ENCODE data around the gene TMEM255B.

Gene TMEM255B

DNA sequence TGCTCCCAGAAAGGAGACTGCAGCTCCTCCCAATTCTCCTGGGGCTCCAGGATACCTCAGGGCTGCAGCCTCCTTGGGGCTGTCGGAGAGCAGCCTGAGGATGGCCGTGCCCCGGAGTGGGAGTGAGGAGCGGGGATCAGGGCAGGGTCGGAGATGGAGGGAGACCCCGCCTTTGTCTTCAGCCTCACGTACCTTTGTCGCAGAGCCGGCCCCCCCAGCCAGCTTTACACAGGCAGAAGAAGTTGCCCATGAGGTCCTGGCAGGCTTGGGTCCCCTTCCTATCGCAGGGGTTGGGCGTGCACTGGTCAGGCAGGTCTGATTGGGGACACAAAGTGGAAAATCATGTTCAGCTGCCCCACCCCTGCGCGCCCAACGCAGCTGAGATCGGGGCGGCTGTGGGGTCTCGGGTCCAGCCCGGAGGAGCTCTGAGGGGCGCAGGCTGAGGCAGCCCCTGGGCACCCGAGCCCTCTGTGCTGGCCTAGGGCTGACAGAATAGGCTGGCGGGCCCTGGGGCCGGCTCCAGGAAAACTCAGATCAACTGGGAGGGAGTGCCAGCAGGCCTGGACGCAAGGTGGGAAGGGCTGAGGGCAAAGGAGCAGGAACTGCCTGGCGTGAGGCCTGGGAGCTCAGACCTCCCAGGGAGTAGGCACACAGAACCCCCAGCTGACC, 80.6 kb downstream of the TMEM255B start:
- DNase-seq, result no peak

DNA sequence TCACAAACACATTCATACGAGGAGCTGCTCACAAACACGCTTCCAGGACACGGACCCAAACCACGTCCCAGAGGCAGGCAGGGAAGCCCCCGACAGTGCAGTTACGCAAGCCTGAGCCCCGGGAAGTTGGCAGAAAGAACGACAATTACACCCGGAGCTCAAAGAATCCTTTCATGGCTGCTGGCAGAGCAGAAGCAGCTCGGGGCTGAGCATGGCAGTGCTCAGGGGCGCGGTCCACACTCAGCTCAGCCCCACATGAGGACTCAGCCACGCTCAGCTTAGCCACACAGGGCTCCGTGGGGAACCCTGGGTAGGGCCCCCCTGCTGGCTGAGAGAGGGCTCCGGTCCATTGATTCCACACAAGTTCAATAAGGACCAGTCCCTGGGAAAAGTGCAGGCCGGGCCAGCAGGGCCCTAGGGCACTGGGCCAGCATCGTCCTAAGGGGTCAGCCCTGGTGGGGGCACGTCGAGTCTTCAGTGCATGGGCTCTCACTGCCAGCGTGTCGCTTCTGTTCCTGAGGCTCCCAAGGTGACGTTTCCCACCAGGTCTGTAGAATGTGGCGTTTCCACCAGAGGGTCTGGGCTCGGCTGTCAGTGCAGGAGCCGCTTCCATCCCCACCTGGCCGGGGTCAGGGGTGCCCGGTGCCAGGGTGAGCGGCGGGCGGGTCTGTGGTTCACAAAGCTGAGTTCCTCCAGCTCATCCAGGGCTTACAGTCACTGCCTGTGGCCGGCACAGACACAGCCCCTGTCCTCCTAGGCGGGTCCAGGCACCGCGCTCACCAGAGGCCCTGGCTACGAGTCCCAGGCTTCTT, 81.7 kb downstream of the TMEM255B start:
- no peak for DNase-seq

DNA sequence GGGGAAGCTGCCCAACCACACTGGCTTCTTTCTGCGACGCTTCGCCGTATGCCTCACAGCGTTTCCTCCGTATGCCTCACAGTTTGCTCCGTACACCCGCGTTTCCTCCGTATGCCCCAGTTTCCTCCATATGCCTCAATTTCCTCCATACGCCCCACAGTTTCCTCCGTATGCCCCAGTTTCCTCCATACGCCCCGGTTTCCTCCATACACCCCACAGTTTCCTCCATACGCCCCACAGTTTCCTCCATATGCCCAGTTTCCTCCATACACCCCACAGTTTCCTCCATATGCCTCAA, 82.3 kb downstream of the TMEM255B start:
- DNase-seq, result no peak

DNA sequence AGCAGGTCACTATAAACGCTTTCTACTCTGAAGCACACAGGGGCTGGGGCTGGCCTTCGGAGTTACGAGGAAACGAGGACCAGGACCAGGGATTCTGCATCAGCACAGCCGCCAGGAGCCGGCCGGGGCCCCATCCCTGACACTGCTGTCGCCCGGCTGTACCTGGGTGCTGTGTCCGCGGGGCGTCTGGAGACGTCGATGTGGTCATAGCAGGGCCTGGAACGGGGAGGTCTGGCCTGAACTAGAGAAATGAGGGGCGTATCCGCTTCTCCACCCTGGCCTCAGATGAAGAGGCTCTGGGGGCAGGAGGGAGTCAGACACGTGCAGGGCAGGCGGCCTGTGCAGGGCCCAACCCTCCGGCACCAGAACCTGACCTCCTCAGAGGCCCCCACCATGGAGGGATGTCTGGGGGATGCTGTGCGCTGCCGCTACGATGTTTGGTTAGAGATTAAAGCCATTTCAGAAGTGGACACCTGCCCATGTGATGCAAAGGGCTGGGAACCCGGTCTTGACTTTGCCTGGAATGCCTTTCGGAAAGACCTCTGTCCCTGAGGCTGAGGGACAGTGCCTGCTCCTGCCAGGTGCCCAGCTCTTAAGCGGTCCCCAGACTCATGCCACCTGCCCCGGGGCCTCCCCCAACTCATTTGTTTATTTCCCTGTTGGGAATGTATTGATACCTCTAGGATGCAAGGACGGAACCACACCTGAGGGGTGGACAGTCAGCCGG, 83.5 kb downstream of the TMEM255B start:
- no peak for DNase-seq

DNA sequence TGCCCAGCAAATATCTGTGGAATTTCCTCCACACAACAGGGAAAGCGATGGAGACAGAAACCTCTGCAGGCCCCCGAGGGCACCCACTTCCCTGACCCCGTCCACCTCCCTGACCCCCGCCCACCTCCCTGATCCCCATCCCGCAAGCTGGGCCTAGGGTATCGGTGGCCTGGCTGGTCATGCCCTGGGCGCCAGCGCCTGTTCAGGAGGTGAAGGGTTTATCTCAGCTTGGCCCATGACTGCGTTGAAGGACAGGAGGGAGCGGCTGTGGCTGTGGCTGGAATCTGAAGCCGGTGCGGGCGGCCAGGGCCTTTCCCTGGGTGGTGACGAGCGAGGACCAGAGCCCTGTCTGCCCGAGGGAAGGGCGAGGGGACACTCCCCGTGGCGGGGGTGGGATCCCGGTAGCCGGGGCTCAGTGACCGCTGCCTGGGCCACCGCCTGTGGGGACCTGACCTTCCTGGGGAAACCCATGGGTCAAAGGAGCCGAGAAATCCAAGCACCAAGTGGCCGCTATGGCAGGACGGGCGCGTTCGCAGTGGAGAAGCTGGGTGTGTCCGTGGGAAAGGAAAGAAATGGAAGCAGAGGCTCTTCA, 84.1 kb downstream of the TMEM255B start:
- no peak for DNase-seq

DNA sequence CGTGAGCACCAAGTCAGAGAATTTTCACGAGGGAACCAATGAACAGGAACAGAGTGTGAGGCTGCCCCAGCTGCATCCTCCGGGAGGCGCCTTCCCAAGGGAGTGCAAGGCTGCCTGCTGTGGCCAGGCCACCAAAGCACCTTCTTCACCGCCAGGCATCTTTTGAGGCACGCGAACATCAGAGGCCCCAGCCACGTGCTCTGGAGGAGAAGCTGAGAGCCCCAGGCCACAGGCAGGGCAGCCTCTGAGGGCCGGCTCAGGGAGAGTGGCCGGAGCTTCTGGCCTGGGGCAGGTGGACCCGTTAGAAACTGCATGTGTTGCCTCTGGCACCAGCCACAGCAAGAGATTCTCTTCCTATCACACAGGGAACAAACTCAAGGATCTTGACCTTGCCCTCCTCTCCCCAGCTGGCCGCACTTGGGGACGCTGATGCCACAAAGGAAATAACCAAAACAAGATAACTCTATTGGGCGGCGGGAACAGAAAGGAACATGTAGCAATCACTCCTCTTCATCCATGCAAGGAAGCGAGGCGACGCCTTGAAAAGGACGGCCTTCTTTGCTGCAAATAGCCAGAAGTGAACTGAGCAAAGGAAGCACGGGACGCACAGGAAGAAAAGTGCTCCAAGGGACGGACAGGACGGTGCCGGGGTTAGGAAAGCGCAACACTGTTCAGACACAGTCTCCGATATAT, 85.0 kb downstream of the TMEM255B start:
- DNase-seq, result no peak

DNA sequence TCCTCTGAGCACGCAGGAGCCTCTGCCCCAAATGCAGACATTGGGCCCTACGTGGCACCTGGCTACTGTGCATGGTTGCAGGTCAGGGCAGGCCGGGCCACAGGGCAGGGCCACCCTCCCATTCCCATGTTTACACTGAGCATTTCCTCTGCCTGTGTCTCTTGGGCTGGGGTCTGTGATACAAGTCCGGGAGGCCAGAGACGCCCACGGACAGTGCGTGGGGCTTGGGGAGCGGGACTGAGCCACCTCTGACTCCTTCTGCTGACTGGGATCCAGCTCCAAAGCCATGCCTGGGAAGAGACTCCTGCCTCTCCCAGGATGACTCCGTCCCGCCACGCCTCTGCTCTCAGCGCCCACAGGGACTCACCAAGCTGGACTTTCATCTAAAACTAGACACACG, 86.0 kb downstream of the TMEM255B start:
- DNase-seq, result no peak

DNA sequence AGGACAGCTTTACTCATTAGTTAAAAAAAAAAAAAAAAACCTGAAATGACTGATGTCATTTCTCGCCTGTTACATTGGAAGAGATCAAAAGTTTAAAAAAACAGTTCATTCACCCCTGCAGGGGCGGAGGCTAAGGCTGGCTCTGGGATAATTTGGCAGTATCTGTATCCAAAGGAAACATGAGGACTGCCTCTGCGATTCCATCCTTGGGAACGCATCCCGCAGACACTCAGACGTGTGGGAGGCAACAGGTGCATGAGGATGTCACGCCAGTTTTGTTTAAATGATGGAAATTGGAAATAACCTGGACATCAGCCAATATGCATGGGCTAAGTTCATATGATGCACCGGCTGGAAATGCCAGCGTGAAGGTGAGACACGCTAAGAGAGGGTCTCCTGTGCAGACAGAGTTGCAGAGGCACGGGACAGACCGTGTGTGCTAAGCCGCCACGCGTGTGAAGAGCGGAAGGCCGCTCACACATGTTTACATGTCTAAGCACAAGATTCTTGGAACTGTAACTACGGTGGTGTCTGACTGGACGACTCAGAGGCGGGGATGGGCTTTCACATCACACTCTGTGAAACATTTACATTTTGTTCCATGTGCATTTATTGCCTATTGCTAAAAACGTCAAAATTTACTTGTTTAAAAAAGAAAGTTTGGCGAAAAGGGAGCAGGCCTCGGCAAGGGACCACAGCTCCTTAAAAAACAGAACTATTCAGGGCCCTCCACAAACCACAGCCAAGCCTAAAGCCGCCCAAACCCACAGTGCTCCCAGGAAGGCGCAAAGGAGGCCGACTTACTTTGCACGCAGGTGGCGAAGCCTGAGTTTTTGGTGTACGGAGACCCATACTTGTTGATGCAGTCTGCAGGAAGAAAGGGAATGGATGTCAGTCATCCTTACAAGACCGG, 87.0 kb downstream of the TMEM255B start:
- no peak for DNase-seq

DNA sequence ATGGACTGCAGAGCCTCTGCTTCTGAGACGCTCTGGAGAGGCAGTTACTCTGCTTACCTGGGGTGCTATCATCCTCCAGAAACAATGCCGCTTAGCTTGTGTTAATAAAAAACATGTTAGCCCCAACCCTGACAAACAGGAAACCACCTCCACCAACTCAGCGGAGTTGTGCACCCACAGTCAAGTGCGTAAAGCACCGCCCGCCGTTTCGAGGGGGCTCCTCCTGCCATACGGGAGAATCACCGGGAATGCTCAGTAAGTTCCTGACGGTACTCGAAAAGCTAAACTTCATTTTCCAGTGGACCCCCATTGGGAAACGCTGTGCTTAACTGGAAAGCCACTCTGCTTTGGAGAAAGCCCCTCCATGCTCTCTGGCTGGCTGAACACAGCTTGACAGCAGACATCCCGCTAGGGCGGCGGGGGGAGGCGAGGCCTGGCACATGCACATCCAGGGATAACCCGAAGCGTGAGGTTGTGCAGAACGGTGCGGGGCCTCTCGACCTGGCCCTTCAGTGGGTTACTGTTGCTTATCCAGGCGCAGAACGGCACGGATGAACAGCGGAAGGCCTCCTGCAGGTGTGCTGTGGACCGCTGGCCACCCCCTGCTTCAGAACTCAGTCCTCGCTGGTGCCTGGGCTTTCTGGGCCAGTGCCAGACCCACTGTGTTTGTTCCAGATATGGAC, 87.8 kb downstream of the TMEM255B start:
- no peak for DNase-seq

DNA sequence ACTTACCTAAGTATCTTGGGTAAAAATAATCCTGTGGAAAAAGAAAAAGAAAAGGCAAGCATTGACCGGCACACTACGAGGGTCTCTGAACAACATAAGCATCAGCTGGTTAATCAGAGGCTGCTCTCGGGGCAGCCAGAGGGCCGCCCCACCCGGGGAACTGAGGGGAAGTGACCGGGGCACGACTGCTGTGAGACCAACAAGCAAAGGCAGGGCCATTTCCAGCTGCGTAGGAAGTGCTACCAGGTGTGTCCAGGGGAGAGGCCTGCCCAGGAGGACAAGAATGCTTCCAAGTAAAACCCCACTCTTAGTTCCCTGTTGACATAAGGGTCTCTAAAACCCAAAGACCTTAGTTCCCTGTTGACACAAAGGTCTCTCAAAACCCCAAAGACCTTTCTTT, 89.0 kb downstream of the TMEM255B start:
- no peak for DNase-seq

DNA sequence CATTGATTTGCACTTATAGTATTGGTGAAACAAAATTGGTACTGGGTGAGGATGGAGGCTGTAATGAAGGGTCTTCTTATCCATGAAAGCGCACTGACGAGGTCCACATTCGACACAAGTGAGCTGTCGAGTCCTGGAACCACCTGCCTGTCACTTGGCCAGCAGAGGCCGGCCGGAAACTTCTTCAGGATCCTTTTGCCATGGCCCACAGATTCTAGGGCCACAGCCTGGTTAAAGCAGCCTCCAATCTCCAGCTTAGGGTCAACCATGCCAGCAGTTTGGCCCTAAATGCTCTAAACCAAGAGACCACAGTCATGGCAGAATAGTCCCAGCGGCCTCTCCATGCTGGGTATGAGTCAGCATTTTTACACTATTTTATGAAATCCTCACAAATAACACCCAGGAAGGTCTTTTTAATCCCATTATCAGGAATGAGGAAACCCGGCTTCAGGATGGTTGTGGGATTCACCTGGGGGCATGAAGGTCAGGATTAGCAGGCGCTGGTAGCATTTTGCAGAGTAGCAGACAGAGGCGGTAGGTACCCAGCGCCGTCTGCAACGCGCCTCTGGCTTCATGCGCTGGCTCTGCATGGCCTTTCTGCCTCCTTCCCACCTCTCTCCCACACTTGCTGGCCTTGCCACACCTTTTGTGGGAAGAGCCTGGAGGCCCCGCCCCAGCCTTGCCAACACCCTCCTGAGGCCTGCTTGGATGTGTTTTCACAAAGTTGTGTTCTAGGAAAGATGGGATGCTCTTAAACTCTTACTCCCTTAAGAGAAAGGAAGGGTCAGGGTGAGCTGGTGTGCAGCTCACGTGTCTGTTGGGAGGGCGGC, 89.6 kb downstream of the TMEM255B start:
- no peak for DNase-seq

DNA sequence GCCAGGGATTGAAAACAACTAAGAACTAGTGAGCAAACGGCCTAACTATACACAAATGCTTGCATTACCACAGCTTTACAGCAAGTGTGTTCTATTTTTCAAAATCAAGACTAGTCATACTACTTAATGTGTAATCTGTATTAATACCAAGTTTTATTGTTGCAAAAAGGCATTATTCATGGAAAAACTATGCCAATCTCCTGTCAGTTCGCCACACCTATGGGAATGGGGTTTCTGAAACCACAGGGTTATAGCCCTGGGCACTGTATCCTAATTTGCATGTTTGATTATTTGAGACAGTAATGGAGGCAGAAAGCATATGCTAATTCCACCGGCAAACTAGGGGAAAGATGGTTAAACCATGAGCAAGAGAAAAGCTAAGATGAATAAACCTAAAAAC, 90.5 kb downstream of the TMEM255B start:
- no peak for DNase-seq

DNA sequence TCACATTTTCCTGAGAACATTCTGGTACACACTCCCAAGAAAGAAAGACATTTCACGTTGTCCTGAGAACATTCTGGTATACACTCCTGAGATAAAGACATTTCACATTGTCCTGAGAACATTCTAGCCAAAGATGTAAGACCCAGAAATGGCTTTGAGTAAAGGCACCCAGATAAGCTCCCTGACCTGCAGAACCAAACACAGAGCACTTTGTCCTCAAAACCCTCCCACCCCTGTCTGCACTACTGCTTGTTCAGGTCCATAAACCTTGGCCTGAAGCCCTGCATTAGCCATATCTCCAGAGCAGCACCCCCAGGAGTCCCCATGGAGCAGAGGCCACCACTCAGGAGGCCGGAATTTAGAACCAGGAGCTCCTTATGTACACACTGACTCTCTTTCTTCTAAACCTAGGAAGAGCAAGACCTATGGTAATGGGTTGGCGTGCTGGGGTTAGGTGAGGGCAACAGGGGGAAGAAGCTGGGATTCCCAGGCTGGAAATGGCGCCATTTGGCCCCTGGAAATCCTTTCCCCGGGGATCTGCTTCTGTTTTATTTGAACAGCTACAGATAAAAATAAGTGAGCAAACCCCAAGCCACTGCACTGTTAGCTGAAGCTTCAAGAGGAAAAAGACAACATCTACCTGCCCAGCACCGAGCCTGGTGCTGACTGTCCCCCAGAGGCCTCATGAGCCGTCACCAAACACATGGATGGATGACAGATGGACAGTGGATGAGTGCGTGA, 91.1 kb downstream of the TMEM255B start:
- DNase-seq, result no peak

DNA sequence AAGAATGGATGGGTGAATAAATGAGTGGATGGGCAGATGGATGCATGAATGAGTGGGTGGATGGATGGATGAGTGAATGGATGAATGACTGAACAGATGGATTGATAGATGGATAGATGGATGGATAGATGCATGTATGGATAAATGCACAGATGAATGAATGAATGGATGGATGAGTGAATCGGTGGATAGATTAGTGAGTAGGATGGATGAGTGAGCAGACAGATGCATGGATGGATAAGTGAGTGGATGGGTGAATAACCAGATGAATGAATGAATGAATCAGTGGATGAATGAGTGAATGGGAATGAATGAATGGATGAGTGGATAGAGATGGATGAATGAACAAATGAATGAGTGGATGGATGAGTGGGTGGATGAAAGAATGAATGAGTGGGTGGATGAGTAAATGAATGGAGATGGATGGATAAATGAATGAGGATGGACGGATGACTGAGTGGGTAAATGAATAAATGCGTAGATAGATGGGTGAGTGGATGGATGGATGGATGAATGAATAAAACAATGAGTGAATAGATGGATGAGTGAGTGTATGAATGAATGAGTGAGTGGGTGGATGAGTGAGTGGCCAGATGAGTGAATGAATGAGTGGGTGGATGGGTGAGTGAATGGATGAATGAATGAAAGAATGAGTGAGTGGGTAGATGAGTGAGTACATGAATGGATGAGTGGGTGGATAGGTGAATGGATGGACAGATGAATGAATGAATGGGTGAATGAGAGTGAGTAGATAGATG, 91.9 kb downstream of the TMEM255B start:
- DNase-seq, result no peak

DNA sequence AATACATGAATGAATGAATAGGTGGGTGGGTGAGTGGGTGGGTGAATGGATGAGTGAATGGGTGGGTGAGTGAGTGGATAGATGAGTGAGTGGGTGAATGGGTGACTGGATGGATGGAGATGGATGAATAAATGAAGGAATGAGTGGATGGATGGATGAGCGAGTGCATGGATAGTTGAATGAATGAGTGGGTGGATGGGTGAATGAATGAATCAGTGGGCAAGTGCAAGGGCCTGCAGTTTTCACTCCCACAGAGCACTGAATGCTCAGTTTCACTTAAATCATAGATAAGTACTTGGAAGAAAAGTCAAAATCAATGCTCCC, 92.4 kb downstream of the TMEM255B start:
- DNase-seq, result no peak

DNA sequence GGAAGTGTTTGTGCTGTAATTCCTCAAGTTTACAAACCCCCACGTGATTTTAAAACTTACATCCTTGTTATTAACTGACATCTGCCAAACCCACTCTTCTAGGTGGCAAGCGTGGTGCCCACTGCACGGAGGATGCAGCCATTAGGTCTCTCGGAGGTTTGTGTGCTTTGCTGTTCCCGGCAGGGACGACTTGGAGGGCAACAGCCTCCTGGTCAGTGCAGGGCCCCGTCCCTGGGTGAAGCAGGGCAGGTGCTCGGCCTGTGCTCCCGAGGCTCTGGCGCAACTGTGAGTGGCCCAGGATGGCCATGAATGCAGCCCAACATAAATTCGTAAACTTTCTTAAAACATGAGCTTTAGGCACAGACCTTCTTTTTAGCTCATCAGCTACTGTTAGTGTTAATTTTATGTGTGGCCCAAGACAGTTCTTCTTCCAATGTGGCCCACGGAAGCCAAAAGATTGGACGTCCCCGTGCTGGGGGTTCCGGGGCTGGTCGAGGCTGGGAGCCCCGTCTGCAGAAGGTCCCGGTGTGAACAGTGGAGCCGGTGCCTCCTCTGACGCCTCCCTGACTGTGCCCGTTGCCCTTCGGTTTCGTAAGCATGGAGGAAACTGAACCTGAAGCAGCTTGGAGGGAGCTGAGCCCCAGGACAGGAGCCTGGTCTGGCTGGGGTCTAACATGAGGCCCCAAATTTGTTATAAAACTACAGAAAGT, 93.0 kb downstream of the TMEM255B start:
- DNase-seq, result no peak

DNA sequence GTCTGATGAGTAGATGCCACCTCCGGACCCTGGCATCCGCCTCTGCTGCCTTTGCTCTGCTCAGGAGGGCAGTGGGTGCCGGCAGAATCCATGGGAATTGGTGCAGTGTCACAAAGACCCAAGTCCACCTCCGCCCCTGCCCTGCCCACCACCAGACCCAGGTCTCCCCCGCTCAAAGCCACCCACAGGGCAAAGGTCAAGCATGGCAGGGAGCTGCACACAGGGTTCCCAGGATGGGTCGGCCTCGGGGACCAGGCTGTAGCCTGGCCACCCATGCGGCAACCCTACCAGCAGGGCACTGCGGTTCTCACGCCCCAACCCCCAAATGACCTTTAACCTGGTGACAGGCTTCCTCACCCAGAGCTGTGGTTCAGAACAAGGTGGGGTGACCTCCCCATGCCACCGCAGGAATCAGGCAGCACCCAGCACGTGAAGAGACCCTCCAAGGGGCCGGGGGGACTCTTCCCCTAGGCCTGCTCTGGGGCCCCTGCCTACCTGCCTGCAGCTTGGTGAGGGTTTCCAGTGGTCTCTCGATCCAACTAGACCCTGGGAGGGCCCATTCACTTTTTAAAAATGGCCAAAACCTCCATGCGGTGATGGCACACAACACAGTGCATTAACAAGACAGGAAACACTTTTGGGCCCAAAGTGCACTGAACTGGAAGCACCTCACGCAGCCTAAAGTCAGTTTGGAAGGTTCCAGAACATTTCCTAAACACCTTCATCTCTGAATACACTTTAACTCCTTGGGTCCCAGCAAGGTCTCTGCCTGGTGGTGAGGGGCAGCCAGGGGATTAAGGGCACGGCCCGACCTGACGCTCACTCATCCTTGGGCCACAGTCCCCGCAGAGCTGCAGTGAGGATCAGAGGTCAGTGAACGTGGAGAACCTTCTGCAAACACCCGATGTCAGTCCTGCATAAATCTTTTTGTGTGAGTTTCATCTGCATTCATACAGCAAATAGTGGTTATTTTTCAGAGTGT, 93.8 kb downstream of the TMEM255B start:
- no peak for DNase-seq
